ENCODE data around the gene ERMARD. TPM values are rescaled to one million over a fixed set of nuclear protein-coding genes. Genes with fewer than 3 reads are reported as not detected.

The ERMARD gene
- total RNA-seq, 1 donor: 18.3 TPM

DNA sequence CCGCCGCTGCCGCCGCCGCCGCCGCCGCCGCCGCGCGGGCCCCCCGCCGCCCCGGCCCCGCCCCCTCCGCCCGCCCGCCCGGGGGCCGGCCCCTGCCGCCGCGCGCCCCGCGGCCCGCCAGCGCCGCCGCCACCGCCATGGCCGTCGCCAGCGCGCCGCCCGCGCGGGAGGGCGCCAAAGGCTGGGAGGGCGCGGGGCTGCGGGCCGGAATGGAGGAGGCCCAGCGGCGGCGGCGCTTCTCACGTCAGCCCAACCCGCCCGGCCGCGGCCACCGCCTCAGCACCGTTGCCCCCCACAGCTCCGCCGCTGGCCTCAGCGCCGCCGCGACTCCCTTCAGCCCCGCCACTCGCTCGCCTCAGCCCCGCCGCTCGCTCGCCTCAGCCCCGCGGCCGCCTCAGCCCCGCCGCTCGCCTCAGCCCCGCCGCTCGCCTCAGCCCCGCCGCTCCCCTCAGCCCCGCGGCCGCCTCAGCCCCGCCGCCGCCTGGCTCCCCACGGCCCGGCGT, 27.4 kb upstream of the ERMARD start:
- TF ChIP-seq, protein P1, sequence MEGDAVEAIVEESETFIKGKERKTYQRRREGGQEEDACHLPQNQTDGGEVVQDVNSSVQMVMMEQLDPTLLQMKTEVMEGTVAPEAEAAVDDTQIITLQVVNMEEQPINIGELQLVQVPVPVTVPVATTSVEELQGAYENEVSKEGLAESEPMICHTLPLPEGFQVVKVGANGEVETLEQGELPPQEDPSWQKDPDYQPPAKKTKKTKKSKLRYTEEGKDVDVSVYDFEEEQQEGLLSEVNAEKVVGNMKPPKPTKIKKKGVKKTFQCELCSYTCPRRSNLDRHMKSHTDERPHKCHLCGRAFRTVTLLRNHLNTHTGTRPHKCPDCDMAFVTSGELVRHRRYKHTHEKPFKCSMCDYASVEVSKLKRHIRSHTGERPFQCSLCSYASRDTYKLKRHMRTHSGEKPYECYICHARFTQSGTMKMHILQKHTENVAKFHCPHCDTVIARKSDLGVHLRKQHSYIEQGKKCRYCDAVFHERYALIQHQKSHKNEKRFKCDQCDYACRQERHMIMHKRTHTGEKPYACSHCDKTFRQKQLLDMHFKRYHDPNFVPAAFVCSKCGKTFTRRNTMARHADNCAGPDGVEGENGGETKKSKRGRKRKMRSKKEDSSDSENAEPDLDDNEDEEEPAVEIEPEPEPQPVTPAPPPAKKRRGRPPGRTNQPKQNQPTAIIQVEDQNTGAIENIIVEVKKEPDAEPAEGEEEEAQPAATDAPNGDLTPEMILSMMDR (IDR thresholded peaks at IDR 0.05; ENCODE audit: insufficient read depth, low read length): no peak
- H3K4me3 ChIP-seq (ENCODE audit: low read depth, low read length): peak overlapping the region; percentile 64
- DNase-seq (ENCODE audit: low read depth): no peak

DNA sequence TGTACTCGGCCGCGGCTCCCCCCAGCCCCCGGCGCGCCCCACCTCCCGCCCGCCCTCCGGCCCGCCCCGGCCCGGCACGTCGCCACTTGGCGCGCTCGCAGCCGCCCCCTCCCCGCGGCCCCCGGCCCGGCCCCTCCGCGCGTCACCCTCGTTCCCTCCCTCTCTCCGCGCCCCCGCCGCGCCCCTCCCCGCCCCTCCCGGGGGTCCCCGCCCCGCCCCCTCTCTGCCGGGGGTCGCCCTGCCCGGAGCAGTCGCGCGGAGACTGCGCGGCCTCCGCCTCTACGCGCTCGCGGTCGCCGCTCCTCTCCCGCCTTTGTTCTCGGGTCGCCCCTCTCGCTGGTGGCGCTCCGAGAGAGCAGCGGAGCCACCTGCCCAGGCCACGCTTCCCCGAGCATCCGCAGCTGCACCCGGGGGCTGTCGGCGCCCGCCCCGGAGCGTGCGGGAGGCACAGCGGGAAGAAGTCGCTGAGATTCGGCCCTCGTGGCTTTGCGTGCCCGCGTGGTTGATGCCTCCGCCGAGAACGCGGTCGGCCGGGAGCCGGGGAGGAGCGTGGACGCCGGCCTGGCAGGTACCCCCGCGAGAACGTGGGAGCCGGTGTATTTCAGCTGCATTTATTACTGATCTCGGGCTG, 26.8 kb upstream of the ERMARD start, which contains the start of gene PHF10:
TSS of gene PHF10 (minus strand) at position 7 of the 631 bp plus-strand sequence. CDS start 569 bp downstream, outside the sequence.
- DNase-seq (ENCODE audit: low read depth): peak; percentile 18
- TF ChIP-seq, protein P1 (IDR thresholded peaks at IDR 0.05; ENCODE audit: insufficient read depth, low read length): no peak
- H3K4me3 ChIP-seq (ENCODE audit: low read depth, low read length): peak within 1 kb of the TSS; percentile 75

DNA sequence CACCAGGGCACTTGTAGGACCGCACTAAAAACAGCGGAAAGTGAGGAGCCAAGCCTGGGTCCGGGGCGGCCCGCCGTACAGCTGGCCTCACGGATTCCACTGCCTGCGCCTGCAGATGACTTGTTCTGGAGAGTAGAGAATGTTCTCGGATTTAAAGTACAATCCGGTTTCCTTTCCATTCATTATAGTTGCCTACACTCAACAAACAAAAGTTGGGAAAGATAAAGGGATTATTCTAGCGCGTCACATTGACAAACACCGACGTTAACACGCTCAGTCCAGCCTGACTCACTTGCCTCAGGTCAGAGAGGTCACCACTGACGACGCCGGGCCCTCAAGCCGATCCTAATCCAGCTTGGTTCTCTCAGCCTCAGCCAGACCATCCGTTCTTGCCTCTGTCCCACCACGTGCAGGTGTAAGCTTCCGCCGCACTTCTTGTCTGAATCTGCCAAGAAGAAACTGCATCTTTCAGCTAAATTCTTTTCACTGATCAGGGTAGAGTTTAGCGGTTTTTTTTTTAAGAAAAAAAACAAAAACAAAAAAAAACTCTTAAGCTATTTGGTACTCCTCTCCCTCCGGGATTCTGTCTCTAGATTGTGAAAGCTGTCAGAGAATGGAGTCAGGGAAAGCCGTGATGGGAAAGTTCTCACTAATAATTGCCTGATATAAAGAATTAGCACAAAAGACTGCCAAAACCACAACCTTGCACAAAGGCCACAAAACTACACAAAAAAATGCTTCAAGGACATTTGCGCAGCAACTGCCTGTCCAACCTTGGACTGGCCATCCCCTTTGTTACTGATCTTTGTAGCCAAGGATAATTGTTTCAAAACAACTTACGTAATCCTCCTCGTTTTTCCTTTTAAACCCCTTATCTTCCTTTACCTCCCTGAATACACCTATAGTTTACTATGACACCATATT, 26.0 kb upstream of the ERMARD start:
- peak overlapping the region; percentile 64 for H3K4me3 ChIP-seq (ENCODE audit: low read depth, low read length)
- TF ChIP-seq, protein P1 (IDR thresholded peaks at IDR 0.05; ENCODE audit: insufficient read depth, low read length): no peak
- peak; percentile 70 for DNase-seq (ENCODE audit: low read depth)

DNA sequence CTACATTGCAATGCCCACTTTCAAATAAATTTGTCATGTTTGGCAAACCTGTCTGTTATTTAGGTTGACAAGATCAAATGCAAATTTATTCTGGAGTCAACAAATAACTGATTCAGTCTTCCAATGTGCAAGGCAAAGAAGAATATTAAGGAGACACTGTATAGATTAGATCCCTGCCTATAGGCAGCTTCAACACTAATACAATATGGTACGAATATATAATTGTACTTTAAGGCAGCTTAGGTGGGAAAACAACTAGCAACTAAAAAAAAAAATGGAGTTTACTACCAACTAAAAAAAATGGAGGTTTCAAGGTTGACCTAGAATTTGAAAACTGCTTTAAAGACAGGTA, 25.4 kb upstream of the ERMARD start:
- no peak for DNase-seq (ENCODE audit: low read depth)
- TF ChIP-seq, protein P1 (IDR thresholded peaks at IDR 0.05; ENCODE audit: insufficient read depth, low read length): no peak
- H3K4me3 ChIP-seq (ENCODE audit: low read depth, low read length): no peak overlapping the region

DNA sequence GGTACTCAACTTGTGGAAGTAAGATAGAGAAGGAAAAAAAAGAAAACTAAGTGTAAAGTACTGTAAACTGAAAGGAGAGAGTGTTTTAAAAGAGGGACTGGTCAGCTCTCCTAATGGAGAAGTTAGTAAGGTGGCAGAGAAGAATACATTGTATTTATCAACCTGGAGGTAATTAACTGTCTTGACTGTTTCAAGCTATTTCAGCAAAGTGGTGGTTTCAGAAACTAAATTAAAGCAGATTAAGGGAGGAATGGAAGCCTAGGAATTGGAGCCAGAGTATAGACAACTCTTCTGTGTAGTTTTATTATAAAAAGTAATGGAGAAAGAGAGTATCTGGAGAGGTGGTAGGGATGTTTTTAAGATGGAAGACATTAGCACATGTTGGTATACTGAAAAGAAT, 24.5 kb upstream of the ERMARD start:
- H3K4me3 ChIP-seq (ENCODE audit: low read depth, low read length): no peak overlapping the region
- TF ChIP-seq, protein P1 (IDR thresholded peaks at IDR 0.05; ENCODE audit: insufficient read depth, low read length): no peak
- no peak for DNase-seq (ENCODE audit: low read depth)

DNA sequence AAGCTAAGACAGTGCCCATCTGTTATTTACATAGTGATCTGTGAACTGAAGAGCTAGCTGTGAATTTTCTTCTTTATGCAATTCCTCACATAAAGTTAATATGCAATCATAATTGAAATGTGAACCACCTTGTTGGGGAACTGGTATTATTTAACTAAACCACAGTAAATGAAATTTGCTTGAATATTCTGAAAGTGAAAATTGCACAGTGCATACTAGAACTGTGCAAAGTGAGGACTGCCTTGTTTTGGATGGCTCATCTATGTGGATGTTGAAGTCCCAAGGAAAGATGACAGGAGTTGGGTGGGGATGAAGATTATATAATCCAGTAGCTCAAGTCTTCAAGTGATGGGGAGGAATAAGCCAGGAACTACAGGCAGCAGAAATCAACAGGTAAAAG, 21.5 kb upstream of the ERMARD start:
- TF ChIP-seq, protein P1 (IDR thresholded peaks at IDR 0.05; ENCODE audit: insufficient read depth, low read length): no peak
- DNase-seq (ENCODE audit: low read depth): no peak
- no peak overlapping the region for H3K4me3 ChIP-seq (ENCODE audit: low read depth, low read length)

Measured in fibroblast of the aortic adventitia (primary cell).